Brain microvascular endothelial cell (primary cell): ENCODE data around the gene AMH.
"Not testable (repeated sequence)": the region's sequence is repeated elsewhere in the genome, so short reads cannot be mapped to it uniquely, and the experiment has no call there.

Experiments
- DNase-seq: peaks from one replicate; pipeline ENCODE4 v3.0.0-alpha.2; 2020
- H3K27ac ChIP-seq: fragments of 250-450 bp; sonication (Bioruptor Pico); 2 replicates; pipeline ENCODE4 v1.5.1; 2020; ENCODE audit warnings: mild to moderate bottlenecking, moderate library complexity
- H3K27me3 ChIP-seq: fragments of 250-450 bp; sonication (Bioruptor Pico); replicated peaks from 2 replicates; pipeline ENCODE4 v1.5.1; 2020; ENCODE audit warnings: mild to moderate bottlenecking
- H3K36me3 ChIP-seq: fragments of 250-450 bp; sonication (Bioruptor Pico); replicated peaks from 2 replicates; pipeline ENCODE4 v1.5.1; 2020; ENCODE audit warnings: mild to moderate bottlenecking
- H3K4me3 ChIP-seq: 2 replicates; pipeline ENCODE4 v1.5.1; 2011; ENCODE audit warnings: low read depth, mild to moderate bottlenecking, control low read depth, low read length, moderate library complexity
- CTCF ChIP-seq: IDR thresholded peaks from 2 replicates; pipeline ENCODE4 v1.5.1; 2011; ENCODE audit warnings: low read depth, mild to moderate bottlenecking, moderate library complexity, low read length, control low read depth, inconsistent platforms; ENCODE audit errors: missing control alignments
- in situ Hi-C: cut with HindIII; loops from 2 replicates; pipeline ENCODE4 v1.10.0; 2017; ENCODE audit warnings: low sequenced_read_pairs, low pct_ligation_motif_present

The AMH gene

GRCh38 chr19:2249010-2249866, at the start of gene AMH:
TSS of gene AMH (plus strand) at chr19:2249323. CDS start at chr19:2249333, 10 bp downstream.
- no peak for TF ChIP-seq CTCF
- peaks cover 39% of the 10 kb centered on the region for H3K27me3 ChIP-seq
- DNase-seq = no peak
- peaks cover 39% of the 10 kb centered on the region for H3K36me3 ChIP-seq
- no peak within 1 kb of the TSS for H3K4me3 ChIP-seq
- H3K27ac ChIP-seq = no peak within 1 kb of the TSS
- in situ Hi-C loops = no loop called here

GRCh38 chr19:2199861-2200623, 49.1 kb upstream of the AMH start:
- Histone ChIP-seq H3K27ac (no peak overlapping the region), H3K36me3 (peaks cover 50% of the 10 kb centered on the region), H3K4me3 (no peak overlapping the region), H3K27me3 (no peaks in the 10 kb centered on the region)
- DNase-seq = no peak
- in situ Hi-C loops = no loop called here
- TF ChIP-seq CTCF = no peak

- in situ Hi-C loops, H3K27ac ChIP-seq, H3K27me3 ChIP-seq, DNase-seq, H3K4me3 ChIP-seq: not testable (repeated sequence)
- peaks cover 44% of the 10 kb centered on the region for H3K36me3 ChIP-seq
Observed at GRCh38 chr19:2200624-2201294, 48.4 kb upstream of the AMH start.

- Histone ChIP-seq H3K27ac (no peak overlapping the region), H3K4me3 (no peak overlapping the region), H3K27me3 (no peaks in the 10 kb centered on the region), H3K36me3 (peaks cover 38% of the 10 kb centered on the region)
- TF ChIP-seq CTCF = no peak
- in situ Hi-C loops = no loop called here
- no peak for DNase-seq
Observed at GRCh38 chr19:2201473-2202148, 47.5 kb upstream of the AMH start.

- Histone ChIP-seq H3K4me3 (no peak overlapping the region), H3K27me3 (no peaks in the 10 kb centered on the region), H3K36me3 (peaks cover 40% of the 10 kb centered on the region), H3K27ac (no peak overlapping the region)
- no peak for DNase-seq
- TF ChIP-seq CTCF = no peak
- in situ Hi-C loops = no loop called here
Observed at GRCh38 chr19:2202366-2202765, 46.8 kb upstream of the AMH start.
